ENCODE data around the gene ZNF835.

The ZNF835 gene

GRCh38 chr19:56710437-56710836 is 38.9 kb upstream of the ZNF835 start:
- TF ChIP-seq ZBTB7A (IDR thresholded peaks at IDR 0.05; ENCODE audit: low read depth) (no peak), CEBPB (IDR thresholded peaks at IDR 0.05) (no peak), EGR1 (IDR thresholded peaks at IDR 0.05) (no peak), USF1 (IDR thresholded peaks at IDR 0.05) (no peak), NFIC (IDR thresholded peaks at IDR 0.05) (no peak), YY1 (IDR thresholded peaks at IDR 0.05; ENCODE audit: low read depth) (no peak), MAX (IDR thresholded peaks at IDR 0.05) (no peak), FOXM1 (IDR thresholded peaks at IDR 0.05; ENCODE audit: borderline replicate concordance, low read depth) (no peak), EP300 (IDR thresholded peaks at IDR 0.05; ENCODE audit: borderline replicate concordance) (no peak), RAD21 (IDR thresholded peaks at IDR 0.05; ENCODE audit: low read depth) (no peak), REST (IDR thresholded peaks at IDR 0.05; ENCODE audit: low read depth) (no peak), TEAD4 (IDR thresholded peaks at IDR 0.05) (no peak), TCF12 (IDR thresholded peaks at IDR 0.05; ENCODE audit: low read depth) (no peak), TAF1 (IDR thresholded peaks at IDR 0.05; ENCODE audit: low read depth) (no peak), CREB1 (IDR thresholded peaks at IDR 0.05; ENCODE audit: low read depth) (no peak)

- TF ChIP-seq CEBPB (IDR thresholded peaks at IDR 0.05) (no peak), EP300 (IDR thresholded peaks at IDR 0.05; ENCODE audit: borderline replicate concordance) (no peak), TEAD4 (IDR thresholded peaks at IDR 0.05) (no peak)
These were observed 36.3 kb upstream of the ZNF835 start for GRCh38 chr19:56707821-56708220.

- TF ChIP-seq EP300 (IDR thresholded peaks at IDR 0.05; ENCODE audit: borderline replicate concordance) = no peak
- TF ChIP-seq FOXM1 (IDR thresholded peaks at IDR 0.05; ENCODE audit: borderline replicate concordance, low read depth) = no peak
- no peak for TF ChIP-seq RAD21 (IDR thresholded peaks at IDR 0.05; ENCODE audit: low read depth)
- peak; percentile 82 for TF ChIP-seq REST (IDR thresholded peaks at IDR 0.05; ENCODE audit: low read depth)
These were observed 34.4 kb upstream of the ZNF835 start for GRCh38 chr19:56705939-56706338.

GRCh38 chr19:56701895-56702294 is 30.3 kb upstream of the ZNF835 start:
- TF ChIP-seq ZBTB7A (IDR thresholded peaks at IDR 0.05; ENCODE audit: low read depth) = no peak
- no peak for TF ChIP-seq USF1 (IDR thresholded peaks at IDR 0.05)
- no peak for TF ChIP-seq TAF1 (IDR thresholded peaks at IDR 0.05; ENCODE audit: low read depth)
- TF ChIP-seq YY1 (IDR thresholded peaks at IDR 0.05; ENCODE audit: low read depth) = no peak
- TF ChIP-seq NFIC (IDR thresholded peaks at IDR 0.05) = no peak
- TF ChIP-seq MAX (IDR thresholded peaks at IDR 0.05) = no peak
- no peak for TF ChIP-seq CREB1 (IDR thresholded peaks at IDR 0.05; ENCODE audit: low read depth)
- no peak for TF ChIP-seq TEAD4 (IDR thresholded peaks at IDR 0.05)
- no peak for TF ChIP-seq FOXM1 (IDR thresholded peaks at IDR 0.05; ENCODE audit: borderline replicate concordance, low read depth)
- TF ChIP-seq REST (IDR thresholded peaks at IDR 0.05; ENCODE audit: low read depth) = no peak
- no peak for TF ChIP-seq TCF12 (IDR thresholded peaks at IDR 0.05; ENCODE audit: low read depth)
- TF ChIP-seq EGR1 (IDR thresholded peaks at IDR 0.05) = no peak
- no peak for TF ChIP-seq EP300 (IDR thresholded peaks at IDR 0.05; ENCODE audit: borderline replicate concordance)
- TF ChIP-seq CEBPB (IDR thresholded peaks at IDR 0.05) = no peak
- no peak for TF ChIP-seq RAD21 (IDR thresholded peaks at IDR 0.05; ENCODE audit: low read depth)

GRCh38 chr19:56699552-56699951 is 28.0 kb upstream of the ZNF835 start:
- TF ChIP-seq TAF1 (IDR thresholded peaks at IDR 0.05; ENCODE audit: low read depth) (no peak), FOXM1 (IDR thresholded peaks at IDR 0.05; ENCODE audit: borderline replicate concordance, low read depth) (no peak), EGR1 (IDR thresholded peaks at IDR 0.05) (no peak), REST (IDR thresholded peaks at IDR 0.05; ENCODE audit: low read depth) (no peak)
